DMS79 (cell line): ENCODE data around the gene NARF.
"Not testable (repeated sequence)": the region's sequence is repeated elsewhere in the genome, so short reads cannot be mapped to it uniquely, and the experiment has no call there.

ENCODE experiments used
- DNase-seq: peaks from one replicate; lab custom pipeline; 2025; lab: John Stamatoyannopoulos, UW

Gene NARF

DNA sequence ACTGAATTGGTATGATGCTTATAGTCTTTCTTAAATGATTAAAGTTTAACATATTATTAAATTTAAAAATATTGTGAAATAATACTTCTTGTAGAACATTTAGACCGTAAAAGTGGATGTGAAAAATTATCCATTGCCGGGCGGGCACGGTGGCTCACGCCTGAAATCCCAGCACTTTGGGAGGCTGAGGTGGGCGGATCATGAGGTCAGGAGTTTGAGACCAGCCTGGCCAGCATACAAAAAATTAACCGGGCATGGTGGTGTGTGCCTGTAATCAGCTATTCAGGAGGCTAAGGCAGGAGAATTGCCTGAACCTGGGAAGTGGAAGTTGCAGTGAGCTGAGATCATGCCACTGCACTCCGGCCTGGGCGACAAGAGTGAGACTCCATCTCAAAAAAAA lies 78.7 kb downstream of the NARF start:
- DNase-seq, result not testable (repeated sequence)

DNA sequence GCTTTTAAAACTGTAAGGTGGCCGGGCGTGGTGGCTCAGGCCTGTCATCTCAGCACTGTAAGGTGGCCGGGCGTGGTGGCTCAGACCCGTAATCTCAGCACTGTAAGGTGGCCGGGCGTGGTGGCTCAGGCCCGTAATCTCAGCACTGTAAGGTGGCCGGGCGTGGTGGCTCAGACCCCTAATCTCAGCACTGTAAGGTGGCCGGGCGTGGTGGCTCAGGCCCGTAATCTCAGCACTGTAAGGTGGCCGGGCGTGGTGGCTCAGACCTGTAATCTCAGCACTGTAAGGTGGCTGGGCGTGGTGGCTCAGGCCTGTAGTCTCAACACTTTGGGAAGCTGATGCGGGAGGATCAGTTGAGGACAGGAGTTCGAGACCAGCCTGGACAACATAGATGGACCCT lies 80.5 kb downstream of the NARF start:
- not testable (repeated sequence) for DNase-seq
